Measurements from ENCODE around the gene KDM2A.

KDM2A gene

DNA sequence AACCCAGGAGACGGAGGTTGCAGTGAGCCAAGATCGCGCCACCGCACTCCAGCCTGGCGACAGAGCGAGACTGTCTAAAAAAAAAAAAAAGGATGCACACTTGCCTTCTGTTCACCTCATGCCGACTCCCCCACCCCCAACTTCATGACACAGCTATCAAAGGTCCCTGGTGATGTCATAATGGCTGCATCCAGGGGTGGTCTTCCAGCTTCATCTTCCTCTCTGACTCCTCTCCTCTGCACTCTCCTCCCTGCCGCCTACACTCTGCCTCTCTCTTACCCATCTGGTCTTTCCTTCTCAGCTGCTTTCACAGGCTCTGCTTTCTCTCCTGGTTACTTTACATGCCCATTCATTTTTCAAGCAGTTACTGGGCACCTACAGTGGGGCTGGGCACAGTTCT is 16.4 kb upstream of the KDM2A start:
- Histone ChIP-seq H3K4me1 (ENCODE audit: insufficient read depth, poor library complexity, severe bottlenecking) (no peaks in the 10 kb centered on the region), H3K9me3 (ENCODE audit: severe bottlenecking) (no peaks in the 10 kb centered on the region), H3K27me3 (ENCODE audit: insufficient read depth, poor library complexity, severe bottlenecking) (no peaks in the 10 kb centered on the region), H3K27ac (ENCODE audit: poor library complexity, severe bottlenecking) (no peak overlapping the region), H3K36me3 (ENCODE audit: low read depth) (no peaks in the 10 kb centered on the region), H3K4me3 (ENCODE audit: severe bottlenecking) (no peak overlapping the region)
- ATAC-seq (ENCODE audit: low read depth) (no peak), DNase-seq (ENCODE audit: low spot score) (no peak)
- no peak for TF ChIP-seq CTCF (IDR thresholded peaks at IDR 0.05; ENCODE audit: poor library complexity, severe bottlenecking)

DNA sequence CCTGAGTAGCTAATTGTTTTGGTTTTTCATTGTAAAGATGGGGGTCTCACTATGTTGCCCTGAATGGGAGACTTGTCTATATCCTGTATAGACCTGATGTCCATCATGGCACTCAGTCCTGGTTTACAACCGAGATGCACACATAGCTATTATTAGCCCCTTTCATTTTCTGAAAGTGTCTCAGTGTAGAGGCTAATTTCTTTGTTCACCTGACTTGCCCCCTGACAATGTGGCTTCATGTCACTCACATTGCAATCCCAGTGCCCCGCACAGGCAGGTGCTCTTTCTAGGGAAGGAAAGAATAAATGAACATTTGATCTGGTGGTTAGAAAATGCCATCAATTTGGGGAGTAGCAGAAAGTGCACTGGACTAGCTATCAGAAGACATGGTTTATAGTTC is 13.1 kb upstream of the KDM2A start:
- ATAC-seq (ENCODE audit: low read depth) (no peak), DNase-seq (ENCODE audit: low spot score) (no peak)
- Histone ChIP-seq H3K4me3 (ENCODE audit: severe bottlenecking) (no peak overlapping the region), H3K4me1 (ENCODE audit: insufficient read depth, poor library complexity, severe bottlenecking) (no peaks in the 10 kb centered on the region), H3K27me3 (ENCODE audit: insufficient read depth, poor library complexity, severe bottlenecking) (no peaks in the 10 kb centered on the region), H3K27ac (ENCODE audit: poor library complexity, severe bottlenecking) (no peak overlapping the region), H3K9me3 (ENCODE audit: severe bottlenecking) (no peaks in the 10 kb centered on the region), H3K36me3 (ENCODE audit: low read depth) (no peaks in the 10 kb centered on the region)
- no peak for TF ChIP-seq CTCF (IDR thresholded peaks at IDR 0.05; ENCODE audit: poor library complexity, severe bottlenecking)

- Histone ChIP-seq H3K27me3 (ENCODE audit: insufficient read depth, poor library complexity, severe bottlenecking) (no peaks in the 10 kb centered on the region), H3K9me3 (ENCODE audit: severe bottlenecking) (no peaks in the 10 kb centered on the region), H3K36me3 (ENCODE audit: low read depth) (no peaks in the 10 kb centered on the region), H3K4me3 (ENCODE audit: severe bottlenecking) (no peak overlapping the region), H3K4me1 (ENCODE audit: insufficient read depth, poor library complexity, severe bottlenecking) (no peaks in the 10 kb centered on the region), H3K27ac (ENCODE audit: poor library complexity, severe bottlenecking) (no peak overlapping the region)
- ATAC-seq (ENCODE audit: low read depth) (no peak; the same call in 2 of the 3 replicates), DNase-seq (ENCODE audit: low spot score) (no peak)
- no peak for TF ChIP-seq CTCF (IDR thresholded peaks at IDR 0.05; ENCODE audit: poor library complexity, severe bottlenecking)
These were observed 7.8 kb upstream of the KDM2A start for GRCh38 chr11:67111261-67111660.

DNA sequence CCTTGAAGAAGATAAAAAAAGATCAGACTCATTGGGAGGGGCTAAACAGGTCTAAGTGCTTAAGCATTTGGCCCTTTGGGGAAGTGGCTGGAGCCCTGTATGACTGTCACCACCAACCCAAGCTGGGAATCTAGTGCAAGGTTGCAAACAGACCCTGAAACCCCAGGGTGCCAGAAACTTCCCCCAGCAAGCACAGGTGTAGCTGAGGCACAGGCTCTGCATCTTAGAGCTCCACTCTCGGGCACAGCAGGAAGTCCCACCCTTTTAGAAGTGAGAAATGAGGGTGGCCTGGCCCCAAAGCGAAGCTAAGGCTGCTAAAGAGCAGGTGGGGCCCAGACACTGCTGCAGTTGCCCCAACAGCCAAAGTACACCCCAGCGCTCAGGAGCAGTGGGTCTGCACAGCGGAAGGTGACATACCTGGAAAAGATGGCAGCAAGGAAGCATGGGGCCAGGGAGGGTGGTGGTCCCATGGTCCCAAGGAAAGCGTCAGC is 5.8 kb upstream of the KDM2A start:
- DNase-seq (ENCODE audit: low spot score) = no peak
- no peak for TF ChIP-seq CTCF (IDR thresholded peaks at IDR 0.05; ENCODE audit: poor library complexity, severe bottlenecking)
- no peaks in the 10 kb centered on the region for H3K36me3 ChIP-seq (ENCODE audit: low read depth)
- H3K9me3 ChIP-seq (ENCODE audit: severe bottlenecking) = no peaks in the 10 kb centered on the region
- no peak overlapping the region for H3K27ac ChIP-seq (ENCODE audit: poor library complexity, severe bottlenecking)
- H3K4me1 ChIP-seq (ENCODE audit: insufficient read depth, poor library complexity, severe bottlenecking) = no peaks in the 10 kb centered on the region
- ATAC-seq (ENCODE audit: low read depth) = no peak
- H3K4me3 ChIP-seq (ENCODE audit: severe bottlenecking) = no peak overlapping the region
- no peaks in the 10 kb centered on the region for H3K27me3 ChIP-seq (ENCODE audit: insufficient read depth, poor library complexity, severe bottlenecking)

DNA sequence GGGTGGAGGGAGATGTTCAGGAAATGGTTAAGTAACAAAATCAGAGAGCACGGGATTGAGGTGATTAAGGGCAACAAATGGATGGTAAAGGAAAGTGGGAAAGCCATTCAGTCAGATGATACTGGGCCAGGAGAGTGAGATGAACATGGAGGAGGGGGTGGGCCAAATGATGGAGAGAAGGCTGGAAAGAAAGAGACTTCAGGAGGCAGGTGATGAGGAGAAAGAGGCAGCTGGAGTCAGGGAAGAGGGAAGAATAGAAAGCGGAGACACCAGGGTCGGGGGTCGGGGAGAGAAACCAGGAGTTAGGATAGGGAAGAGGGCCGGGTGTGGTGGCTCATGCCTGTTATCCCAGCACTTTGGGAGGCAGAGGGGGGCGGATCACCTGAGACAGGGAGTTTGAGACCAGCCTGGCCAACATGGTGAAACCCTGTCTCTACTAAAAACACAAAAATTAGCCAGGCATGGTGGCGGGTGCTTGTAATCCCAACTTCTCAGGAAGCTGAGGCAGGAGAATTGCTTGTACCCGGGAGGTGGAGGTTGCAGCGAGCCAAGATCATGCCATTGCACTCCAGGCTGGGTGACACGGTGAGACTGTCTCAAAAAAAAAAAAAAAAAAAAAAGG is 4.7 kb upstream of the KDM2A start:
- no peak for TF ChIP-seq CTCF (IDR thresholded peaks at IDR 0.05; ENCODE audit: poor library complexity, severe bottlenecking)
- Histone ChIP-seq H3K36me3 (ENCODE audit: low read depth) (no peaks in the 10 kb centered on the region), H3K4me1 (ENCODE audit: insufficient read depth, poor library complexity, severe bottlenecking) (no peaks in the 10 kb centered on the region), H3K9me3 (ENCODE audit: severe bottlenecking) (no peaks in the 10 kb centered on the region), H3K27ac (ENCODE audit: poor library complexity, severe bottlenecking) (no peak overlapping the region), H3K4me3 (ENCODE audit: severe bottlenecking) (no peak overlapping the region), H3K27me3 (ENCODE audit: insufficient read depth, poor library complexity, severe bottlenecking) (no peaks in the 10 kb centered on the region)
- ATAC-seq (ENCODE audit: low read depth) = no peak
- DNase-seq (ENCODE audit: low spot score) = no peak

All from RWPE2 (cell line).